A673 (cell line): ENCODE measurements around the gene MRPL53. TPM values are rescaled to one million over a fixed set of nuclear protein-coding genes. Genes with fewer than 3 reads are reported as not detected.

Source experiments
- BruUV-seq: library from RNA; stranded (reverse); fragments of 400-500 nt; replicated peaks from 2 replicates; lab custom pipeline; 2021; lab: Mats Ljungman, UMichigan
- CTCF ChIA-PET: fragments of 300-600 bp; sonication (Branson Sonifier 250); formaldehyde crosslinking; loops from one replicate; lab custom pipeline; 2022; ENCODE audit warnings: antibody characterized with exemption; lab: Charles Lee
- POLR2A ChIA-PET: fragments of 300-600 bp; sonication (Branson Sonifier 250); formaldehyde crosslinking; loops from one replicate; lab custom pipeline; 2022; ENCODE audit warnings: antibody characterized with exemption; ENCODE audit not compliant: low non-redundant PET; lab: Charles Lee
- DNase-seq: peaks from one replicate; pipeline ENCODE4 v3.0.0-alpha.2; 2015; ENCODE audit warnings: low spot score
- H3K27ac ChIP-seq: fragments of 200-600 bp; sonication (generic); 2 replicates; pipeline ENCODE4 v1.5.1; 2016; ENCODE audit warnings: mixed run types, low read depth, mild to moderate bottlenecking, mixed read lengths, antibody characterized with exemption, low read length; ENCODE audit not compliant: poor library complexity, severe bottlenecking
- H3K27me3 ChIP-seq: fragments of 200-600 bp; sonication (generic); replicated peaks from 2 replicates; pipeline ENCODE4 v1.6.1; 2017; ENCODE audit warnings: mixed run types, low read depth, mild to moderate bottlenecking, mixed read lengths, antibody characterized with exemption, low read length; ENCODE audit not compliant: insufficient read depth, poor library complexity
- H3K36me3 ChIP-seq: fragments of 200-600 bp; sonication (generic); 2 replicates; pipeline ENCODE4 v1.6.1; 2016; ENCODE audit warnings: mixed run types, mild to moderate bottlenecking, mixed read lengths, antibody characterized with exemption, low read length; ENCODE audit not compliant: insufficient read depth, poor library complexity, severe bottlenecking
- H3K4me1 ChIP-seq: fragments of 200-600 bp; sonication (generic); 2 replicates; pipeline ENCODE4 v1.6.1; 2017; ENCODE audit warnings: mixed run types, mild to moderate bottlenecking, mixed read lengths, antibody characterized with exemption, low read length; ENCODE audit not compliant: insufficient read depth, poor library complexity, severe bottlenecking
- H3K4me3 ChIP-seq: fragments of 200-600 bp; sonication (generic); 2 replicates; pipeline ENCODE4 v1.5.1; 2016; ENCODE audit warnings: low read depth, mixed run types, mild to moderate bottlenecking, mixed read lengths, low read length; ENCODE audit not compliant: poor library complexity, severe bottlenecking
- H3K9me3 ChIP-seq: fragments of 200-600 bp; sonication (generic); 2 replicates; pipeline ENCODE4 v1.6.1; 2016; ENCODE audit warnings: mixed run types, low read depth, mild to moderate bottlenecking, mixed read lengths, antibody characterized with exemption, low read length; ENCODE audit not compliant: poor library complexity, severe bottlenecking
- EZH2 ChIP-seq: fragments of 200-600 bp; sonication (generic); IDR thresholded peaks from 2 replicates; pipeline ENCODE4 v1.6.1; 2017; ENCODE audit warnings: borderline replicate concordance, low read depth, mild to moderate bottlenecking, mixed read lengths, antibody characterized with exemption, low read length; ENCODE audit not compliant: poor library complexity, severe bottlenecking
- intact Hi-C: fragments of 100-400 bp; cut with micrococcal nuclease; formaldehyde crosslinking; loops from one replicate; pipeline ENCODE4 v1.10.0; 2022; ENCODE audit not compliant: unreplicated experiment
- total RNA-seq: library from RNA; stranded (reverse); gene quantifications from 2 replicates; pipeline ENCODE4 v1.2.3, GENCODE V29; 2021
- TF ChIP-seq, protein P1 (sequence below): fragments of 300-800, 200-600 bp; sonication (generic); conservative IDR thresholded peaks from 2 replicates; pipeline ENCODE4 v1.5.1; 2017; ENCODE audit warnings: low read depth, mild to moderate bottlenecking, antibody characterized with exemption, low read length, moderate library complexity, mixed read lengths

MRPL53 gene
- total RNA-seq, 1 experiment from 2014 or later, result 104 TPM

DNA sequence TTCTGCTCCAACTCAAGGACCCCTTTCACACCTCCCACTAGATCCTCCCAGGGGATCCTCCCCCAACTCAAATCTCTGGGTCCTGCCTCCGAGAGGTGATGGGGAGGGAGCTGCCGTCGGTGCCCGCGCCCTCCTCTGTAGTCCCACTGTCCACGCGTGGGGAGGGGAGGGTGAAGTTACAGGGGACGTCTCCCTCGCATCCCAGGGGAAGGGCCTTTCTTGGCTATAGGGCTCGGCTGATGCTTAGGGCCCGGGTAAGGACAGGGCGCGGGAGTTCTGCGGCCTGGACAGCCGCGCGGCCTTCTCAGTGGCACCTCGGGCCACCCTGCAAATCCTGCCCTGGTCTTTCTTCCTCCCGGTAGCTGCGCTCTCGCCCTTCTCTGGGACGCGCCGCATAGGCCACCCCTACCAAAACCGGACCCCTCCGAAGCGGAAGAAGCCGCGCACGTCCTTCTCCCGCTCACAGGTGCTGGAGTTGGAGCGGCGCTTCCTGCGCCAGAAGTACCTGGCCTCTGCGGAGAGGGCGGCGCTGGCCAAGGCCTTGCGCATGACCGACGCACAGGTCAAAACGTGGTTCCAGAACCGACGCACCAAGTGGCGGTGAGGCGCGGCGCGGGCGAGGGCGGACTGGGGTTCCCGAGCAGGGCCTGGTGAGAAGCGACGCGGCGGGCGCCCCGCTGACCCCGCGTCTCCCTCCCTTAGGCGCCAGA, 42.9 kb upstream of the MRPL53 start:
- BruUV-seq, result no TSS peak
- Histone ChIP-seq H3K27me3 (peaks cover 75% of the 10 kb centered on the region), H3K36me3 (no peaks in the 10 kb centered on the region), H3K9me3 (no peaks in the 10 kb centered on the region), H3K4me1 (peaks cover 21% of the 10 kb centered on the region), H3K4me3 (no peak overlapping the region), H3K27ac (no peak overlapping the region)
- TF ChIP-seq EZH2, result no peak
- TF ChIP-seq, protein P1, sequence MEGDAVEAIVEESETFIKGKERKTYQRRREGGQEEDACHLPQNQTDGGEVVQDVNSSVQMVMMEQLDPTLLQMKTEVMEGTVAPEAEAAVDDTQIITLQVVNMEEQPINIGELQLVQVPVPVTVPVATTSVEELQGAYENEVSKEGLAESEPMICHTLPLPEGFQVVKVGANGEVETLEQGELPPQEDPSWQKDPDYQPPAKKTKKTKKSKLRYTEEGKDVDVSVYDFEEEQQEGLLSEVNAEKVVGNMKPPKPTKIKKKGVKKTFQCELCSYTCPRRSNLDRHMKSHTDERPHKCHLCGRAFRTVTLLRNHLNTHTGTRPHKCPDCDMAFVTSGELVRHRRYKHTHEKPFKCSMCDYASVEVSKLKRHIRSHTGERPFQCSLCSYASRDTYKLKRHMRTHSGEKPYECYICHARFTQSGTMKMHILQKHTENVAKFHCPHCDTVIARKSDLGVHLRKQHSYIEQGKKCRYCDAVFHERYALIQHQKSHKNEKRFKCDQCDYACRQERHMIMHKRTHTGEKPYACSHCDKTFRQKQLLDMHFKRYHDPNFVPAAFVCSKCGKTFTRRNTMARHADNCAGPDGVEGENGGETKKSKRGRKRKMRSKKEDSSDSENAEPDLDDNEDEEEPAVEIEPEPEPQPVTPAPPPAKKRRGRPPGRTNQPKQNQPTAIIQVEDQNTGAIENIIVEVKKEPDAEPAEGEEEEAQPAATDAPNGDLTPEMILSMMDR, result no peak
- ChIA-PET POLR2A (no interaction called here), CTCF (no interaction called here)
- no peak for DNase-seq
- intact Hi-C loops, result no loop called here

DNA sequence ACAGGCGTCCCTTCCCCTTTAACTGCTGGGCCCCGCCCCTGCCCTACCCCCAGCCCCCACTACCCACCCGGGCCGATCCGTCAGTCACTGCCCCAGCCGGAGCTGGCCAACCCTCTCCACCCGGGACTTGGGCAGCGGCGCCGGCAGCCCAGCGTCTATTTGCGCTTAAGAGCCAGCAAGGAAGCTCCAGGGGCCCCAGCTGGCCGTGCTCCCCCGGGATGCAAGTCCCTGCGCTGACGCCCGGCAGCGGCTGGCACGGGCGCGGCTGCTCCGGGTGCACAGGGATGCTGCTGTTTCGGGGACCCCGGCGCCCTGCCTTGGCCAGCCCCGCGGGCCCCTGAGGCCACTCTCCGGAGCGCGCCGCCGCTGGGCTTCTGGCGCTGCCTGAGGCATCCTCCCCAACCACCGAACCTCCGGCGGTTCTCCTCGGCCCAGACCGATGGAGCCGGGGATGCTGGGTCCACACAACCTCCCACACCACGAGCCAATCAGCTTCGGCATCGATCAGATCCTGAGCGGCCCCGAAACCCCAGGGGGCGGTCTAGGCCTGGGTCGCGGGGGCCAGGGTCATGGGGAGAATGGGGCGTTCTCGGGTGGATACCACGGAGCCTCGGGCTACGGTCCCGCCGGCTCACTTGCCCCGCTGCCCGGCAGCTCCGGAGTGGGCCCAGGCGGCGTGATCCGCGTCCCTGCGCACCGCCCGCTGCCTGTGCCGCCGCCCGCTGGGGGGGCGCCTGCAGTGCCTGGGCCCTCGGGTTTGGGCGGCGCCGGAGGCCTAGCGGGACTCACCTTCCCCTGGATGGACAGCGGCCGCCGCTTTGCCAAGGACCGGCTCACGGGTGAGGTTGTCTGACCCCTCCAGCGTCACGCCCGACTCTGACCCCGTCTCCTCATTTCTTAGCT, 42.1 kb upstream of the MRPL53 start, which contains the start of gene TLX2:
Gene TLX2 (plus strand): TSS at position 83 of the 903 bp plus-strand sequence. CDS start 357 bp downstream, at position 440.
- POLR2A ChIA-PET, result no interaction called here
- H3K4me1 ChIP-seq, result peaks cover 21% of the 10 kb centered on the region
- H3K9me3 ChIP-seq, result no peaks in the 10 kb centered on the region
- peaks cover 67% of the 10 kb centered on the region for H3K27me3 ChIP-seq
- peak within 1 kb of the TSS; percentile 30 for H3K4me3 ChIP-seq
- no peaks in the 10 kb centered on the region for H3K36me3 ChIP-seq
- no peak within 1 kb of the TSS for H3K27ac ChIP-seq
- intact Hi-C loops, result no loop called here
- no TSS peak for BruUV-seq
- CTCF ChIA-PET, result interaction anchor here (0.7 kb wide), 1 partner anchor 1226 kb away, joined by 9 read pairs; no protein-coding TSS in a partner anchor
- TF ChIP-seq, protein P1, result no peak
- TF ChIP-seq EZH2, result no peak
- peak; percentile 55 for DNase-seq

DNA sequence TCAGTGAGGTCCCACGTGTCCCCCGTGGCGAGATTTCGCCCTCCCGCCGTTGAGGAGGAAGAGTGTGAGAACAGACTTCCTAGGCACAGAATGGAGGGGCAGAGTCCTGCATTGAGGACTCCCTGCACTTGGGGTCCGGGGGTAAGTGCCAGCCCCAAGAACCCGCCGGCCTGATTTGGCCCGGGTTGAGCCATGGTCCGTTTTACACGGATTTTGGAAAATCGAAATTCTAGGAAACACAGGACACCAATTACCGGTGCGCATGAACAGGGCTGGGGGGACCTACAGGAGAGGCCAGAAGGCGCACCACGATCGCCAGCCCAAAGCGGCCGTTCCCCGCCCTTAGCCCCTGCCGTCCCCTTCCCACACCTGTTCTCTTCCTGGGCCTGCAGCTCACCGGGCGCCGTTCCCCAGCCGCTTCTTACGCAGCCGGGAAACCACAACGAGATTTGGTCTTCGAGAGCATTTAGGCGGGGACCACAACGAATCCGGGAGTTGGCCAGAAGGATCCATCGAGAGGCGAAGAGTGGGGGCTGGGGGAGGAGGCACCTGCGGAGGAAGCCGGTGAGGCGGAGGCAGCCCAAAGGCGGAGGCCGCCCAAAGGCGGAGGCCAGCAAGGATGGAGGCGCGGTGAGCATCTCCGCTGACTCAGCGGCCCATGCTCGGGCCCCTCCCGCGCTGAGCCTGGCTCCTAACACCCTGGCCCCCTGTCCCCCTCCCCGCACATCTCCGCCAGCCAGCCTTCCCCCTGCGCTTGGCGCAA, 41.3 kb upstream of the MRPL53 start:
- Histone ChIP-seq H3K27ac (no peak overlapping the region), H3K36me3 (no peaks in the 10 kb centered on the region), H3K4me1 (peaks cover 21% of the 10 kb centered on the region), H3K4me3 (peak overlapping the region; percentile 30), H3K9me3 (no peaks in the 10 kb centered on the region), H3K27me3 (peaks cover 59% of the 10 kb centered on the region)
- ChIA-PET CTCF (no interaction called here), POLR2A (no interaction called here)
- TF ChIP-seq, protein P1, result no peak
- TF ChIP-seq EZH2, result no peak
- intact Hi-C loops, result no loop called here
- no TSS peak for BruUV-seq
- DNase-seq, result peak; percentile 24
